ES-I3 (cell line): ENCODE data around the gene ORAI1.
"Not testable (repeated sequence)": the region's sequence is repeated elsewhere in the genome, so short reads cannot be mapped to it uniquely, and the experiment has no call there.

Experiments
- H3K36me3 ChIP-seq: 2 replicates; pipeline ENCODE4 v1.6.1; 2013; ENCODE audit warnings: mild to moderate bottlenecking, low read length, control low read depth, moderate library complexity; ENCODE audit not compliant: insufficient read depth
- H3K4me1 ChIP-seq: 2 replicates; pipeline ENCODE4 v1.6.1; 2013; ENCODE audit warnings: mild to moderate bottlenecking, control low read depth, low read length; ENCODE audit not compliant: insufficient read depth
- H3K9ac ChIP-seq: 2 replicates; pipeline ENCODE4 v1.6.1; 2013; ENCODE audit warnings: low read depth, mild to moderate bottlenecking, low read length, moderate library complexity
- H3K9me3 ChIP-seq: 2 replicates; pipeline ENCODE4 v1.6.1; 2013; ENCODE audit warnings: mild to moderate bottlenecking, low read length, moderate library complexity; ENCODE audit not compliant: control insufficient read depth, insufficient read depth

Gene ORAI1

GRCh38 chr12:121649819-121650353 is 23.6 kb downstream of the ORAI1 start:
- no peak overlapping the region for H3K9ac ChIP-seq
- H3K4me1 ChIP-seq, result no peaks in the 10 kb centered on the region
- H3K36me3 ChIP-seq, result no peaks in the 10 kb centered on the region

DNA sequence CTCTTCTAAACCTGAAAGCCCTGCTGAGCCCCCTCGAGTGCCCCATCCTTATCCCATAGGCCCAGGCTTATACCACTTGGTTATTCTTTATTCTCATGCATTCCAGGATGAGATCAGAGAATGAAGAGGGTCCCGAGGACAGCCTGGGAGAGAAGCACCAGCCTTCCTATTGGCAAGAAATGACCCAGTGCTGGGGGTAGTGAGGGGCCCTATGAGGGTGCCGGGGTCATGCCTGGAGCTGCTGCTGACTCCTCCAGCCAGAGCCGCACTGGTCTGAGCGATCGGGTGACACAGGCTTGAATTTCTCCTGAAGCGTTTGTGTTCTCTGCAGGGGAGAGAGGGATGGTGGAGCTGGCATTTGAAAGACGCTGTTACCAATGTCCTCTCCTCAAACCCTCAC is 25.0 kb downstream of the ORAI1 start:
- no peaks in the 10 kb centered on the region for H3K36me3 ChIP-seq
- H3K4me1 ChIP-seq, result no peaks in the 10 kb centered on the region
- H3K9me3 ChIP-seq, result no peaks in the 10 kb centered on the region
- H3K9ac ChIP-seq, result no peak overlapping the region

More at GRCh38 chr12:121649819-121650353, 23.6 kb downstream of the ORAI1 start:
- H3K9me3 ChIP-seq, result no peaks in the 10 kb centered on the region

GRCh38 chr12:121652767-121653497 is 26.6 kb downstream of the ORAI1 start:
- no peak overlapping the region for H3K9ac ChIP-seq
- peaks cover 7% of the 10 kb centered on the region; the same call in 1 of the 2 replicates for H3K4me1 ChIP-seq
- H3K9me3 ChIP-seq, result no peaks in the 10 kb centered on the region
- no peaks in the 10 kb centered on the region for H3K36me3 ChIP-seq

DNA sequence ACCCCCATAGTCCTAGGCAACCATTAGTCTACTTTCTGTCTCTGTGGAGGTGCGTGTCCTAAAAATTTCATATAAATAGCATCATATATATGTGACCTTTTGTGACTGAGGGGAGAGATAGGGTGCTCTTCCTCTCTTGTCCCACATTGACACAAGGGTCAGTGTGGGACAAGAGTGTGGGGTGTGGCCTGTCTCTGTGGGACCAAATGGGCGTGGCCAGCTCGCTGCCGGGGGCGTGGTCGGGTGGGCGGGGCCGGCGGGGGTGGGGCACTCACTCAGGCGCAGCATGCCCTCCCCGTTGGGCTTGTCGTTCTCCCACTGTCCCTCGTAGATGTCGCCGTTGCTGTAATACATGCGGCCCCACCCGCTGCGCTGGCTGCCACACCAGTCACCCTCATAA is 27.7 kb downstream of the ORAI1 start:
- peaks cover 12% of the 10 kb centered on the region; the same call in 1 of the 2 replicates for H3K4me1 ChIP-seq
- H3K9ac ChIP-seq, result no peak overlapping the region
- no peaks in the 10 kb centered on the region for H3K36me3 ChIP-seq
- no peaks in the 10 kb centered on the region for H3K9me3 ChIP-seq

DNA sequence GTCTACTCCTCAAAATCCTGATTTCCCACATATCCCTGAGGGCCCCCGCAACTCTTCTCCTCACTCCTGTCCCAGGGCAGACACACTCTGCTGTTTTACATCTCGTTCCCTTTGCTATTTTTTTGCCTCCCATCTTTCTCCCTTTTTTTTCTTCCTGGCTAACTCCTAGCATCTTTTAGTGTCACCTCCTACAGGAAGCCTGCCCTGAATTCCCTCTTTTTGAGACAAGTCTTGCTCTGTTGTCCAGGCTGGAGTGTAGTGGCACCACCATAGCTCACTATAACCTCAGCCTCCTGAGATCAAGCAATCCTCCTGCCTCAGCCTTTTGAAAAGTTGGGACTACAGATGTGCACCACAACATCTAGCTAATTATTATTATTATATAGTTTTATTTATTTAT is 29.8 kb downstream of the ORAI1 start:
- Histone ChIP-seq H3K9me3 (no peaks in the 10 kb centered on the region), H3K4me1 (peaks cover 21% of the 10 kb centered on the region), H3K36me3 (no peaks in the 10 kb centered on the region), H3K9ac (no peak overlapping the region)

GRCh38 chr12:121657305-121658008 is 31.1 kb downstream of the ORAI1 start:
- H3K4me1 ChIP-seq, result peaks cover 21% of the 10 kb centered on the region
- no peaks in the 10 kb centered on the region for H3K36me3 ChIP-seq
- H3K9ac ChIP-seq, result no peak overlapping the region
- no peaks in the 10 kb centered on the region for H3K9me3 ChIP-seq

GRCh38 chr12:121661353-121662105 is 35.2 kb downstream of the ORAI1 start:
- H3K36me3 ChIP-seq, H3K9ac ChIP-seq, H3K9me3 ChIP-seq: not testable (repeated sequence)
- peaks cover 24% of the 10 kb centered on the region for H3K4me1 ChIP-seq

- H3K9me3 ChIP-seq, result no peaks in the 10 kb centered on the region
- H3K4me1 ChIP-seq, result peaks cover 18% of the 10 kb centered on the region
- no peak overlapping the region; the same call in 1 of the 2 replicates for H3K9ac ChIP-seq
- no peaks in the 10 kb centered on the region for H3K36me3 ChIP-seq
Measured at GRCh38 chr12:121663610-121663929, 37.2 kb downstream of the ORAI1 start.

- H3K36me3 ChIP-seq, H3K4me1 ChIP-seq, H3K9me3 ChIP-seq, H3K9ac ChIP-seq: not testable (repeated sequence)
Measured at GRCh38 chr12:121666829-121667228, 40.5 kb downstream of the ORAI1 start.

GRCh38 chr12:121668750-121669520 is 42.6 kb downstream of the ORAI1 start:
- no peaks in the 10 kb centered on the region for H3K36me3 ChIP-seq
- no peaks in the 10 kb centered on the region for H3K9me3 ChIP-seq
- H3K9ac ChIP-seq, result no peak overlapping the region
- 0 out of 2 replicates have a peak, but pooled peaks cover 3% of the 10 kb centered on the region for H3K4me1 ChIP-seq

DNA sequence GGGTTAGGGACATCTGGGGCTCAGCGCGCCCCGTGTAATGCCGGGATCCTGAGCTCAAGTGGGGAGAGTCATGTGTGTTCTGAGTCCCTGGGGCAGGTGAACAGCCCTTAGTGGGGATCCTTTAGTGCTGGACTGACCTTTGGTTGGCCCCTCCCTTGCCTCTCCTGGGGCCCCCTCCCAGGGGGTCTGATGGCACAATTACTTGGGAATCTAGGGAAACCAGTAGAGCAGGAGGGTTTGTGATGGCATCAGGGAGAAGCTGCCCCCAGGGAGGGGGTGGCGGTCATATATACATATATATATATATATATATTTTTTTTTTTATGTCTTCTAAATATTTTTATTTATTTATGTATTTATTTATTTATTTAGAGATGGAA is 43.2 kb downstream of the ORAI1 start, which contains the start of gene MORN3:
TSS of gene MORN3 (minus strand) at position 134 of the 380 bp plus-strand sequence. CDS start 171 bp downstream, outside the sequence.
- Histone ChIP-seq H3K9me3 (no peaks in the 10 kb centered on the region), H3K36me3 (no peaks in the 10 kb centered on the region), H3K4me1 (0 out of 2 replicates have a peak, but pooled peaks cover 3% of the 10 kb centered on the region), H3K9ac (no peak within 1 kb of the TSS)

- H3K9ac ChIP-seq, result peak overlapping the region; percentile 58
Measured at GRCh38 chr12:121673013-121673511, 46.7 kb downstream of the ORAI1 start.

GRCh38 chr12:121676190-121676589 is 49.9 kb downstream of the ORAI1 start:
- Histone ChIP-seq H3K4me1 (peaks cover 5% of the 10 kb centered on the region; the same call in 1 of the 2 replicates), H3K36me3 (no peaks in the 10 kb centered on the region), H3K9ac (no peak overlapping the region), H3K9me3 (no peaks in the 10 kb centered on the region)

More at GRCh38 chr12:121673013-121673511, 46.7 kb downstream of the ORAI1 start:
- Histone ChIP-seq H3K4me1 (0 out of 2 replicates have a peak, but pooled peaks cover 3% of the 10 kb centered on the region), H3K36me3 (no peaks in the 10 kb centered on the region), H3K9me3 (no peaks in the 10 kb centered on the region)
